HEK293 (cell line): Measurements from ENCODE around the gene CHD8.

Experiments
- CTCF ChIP-seq: fragments of 450-650 bp; formaldehyde crosslinking; IDR thresholded peaks from 2 replicates; pipeline ENCODE4 v1.5.1; 2016; ENCODE audit warnings: missing biosample characterization, missing genetic modification characterization
- KLF7 ChIP-seq: fragments of 450-650 bp; formaldehyde crosslinking; IDR thresholded peaks from 2 replicates; pipeline ENCODE4 v1.5.1; 2016; ENCODE audit warnings: missing biosample characterization, missing genetic modification characterization, borderline replicate concordance
- KLF8 ChIP-seq: fragments of 450-650 bp; formaldehyde crosslinking; IDR thresholded peaks from 2 replicates; pipeline ENCODE4 v1.5.1; 2016; ENCODE audit warnings: missing biosample characterization, missing genetic modification characterization
- OSR2 ChIP-seq: fragments of 450-650 bp; formaldehyde crosslinking; IDR thresholded peaks from 2 replicates; pipeline ENCODE4 v1.5.1; 2016; ENCODE audit warnings: missing biosample characterization, missing genetic modification characterization
- ZBTB11 ChIP-seq: fragments of 450-650 bp; formaldehyde crosslinking; conservative IDR thresholded peaks from 2 replicates; pipeline ENCODE4 v1.5.1; 2016; ENCODE audit warnings: low read depth, missing biosample characterization, missing genetic modification characterization
- ZBTB26 ChIP-seq: fragments of 450-650 bp; formaldehyde crosslinking; optimal IDR thresholded peaks from 2 replicates; pipeline ENCODE3; 2016; ENCODE audit warnings: missing biosample characterization, mild to moderate bottlenecking, missing genetic modification characterization
- ZEB2 ChIP-seq: fragments of 450-650 bp; formaldehyde crosslinking; IDR thresholded peaks from 2 replicates; pipeline ENCODE4 v1.5.1; 2016; ENCODE audit warnings: missing biosample characterization, missing genetic modification characterization
- ZNF174 ChIP-seq: fragments of 450-650 bp; formaldehyde crosslinking; IDR thresholded peaks from 2 replicates; pipeline ENCODE4 v1.5.0; 2017; ENCODE audit warnings: missing biosample characterization, mild to moderate bottlenecking, missing genetic modification characterization
- ZNF274 ChIP-seq, 2 experiments: fragments of 200-500 bp in 1 of 2; fragments of 450-650 bp in 1 of 2; sonication (Bioruptor generic) in 1 of 2; formaldehyde crosslinking in 1 of 2; IDR thresholded peaks; 2 replicates each; pipeline versions ENCODE4 v1.5.1 to v1.6.1; 2014 to 2016; ENCODE audit warnings: borderline replicate concordance in 1 of 2, inconsistent platforms in 1 of 2, low read length in 1 of 2, missing biosample characterization in 1 of 2, missing genetic modification characterization in 1 of 2
- ZNF394 ChIP-seq: fragments of 450-650 bp; formaldehyde crosslinking; IDR thresholded peaks from 2 replicates; pipeline ENCODE4 v1.5.1; 2016; ENCODE audit warnings: missing biosample characterization, missing genetic modification characterization, mild to moderate bottlenecking, moderate library complexity, borderline replicate concordance
- ZNF561 ChIP-seq: fragments of 450-650 bp; IDR thresholded peaks from 2 replicates; pipeline ENCODE4 v1.5.1; 2018; ENCODE audit warnings: missing biosample characterization, missing genetic modification characterization, borderline replicate concordance
- ZNF600 ChIP-seq: fragments of 450-650 bp; formaldehyde crosslinking; IDR thresholded peaks from 2 replicates; pipeline ENCODE4 v1.5.1; 2016; ENCODE audit warnings: missing biosample characterization, missing genetic modification characterization
- ZNF658 ChIP-seq: fragments of 450-650 bp; formaldehyde crosslinking; IDR thresholded peaks from 2 replicates; pipeline ENCODE4; 2016; ENCODE audit warnings: missing biosample characterization, missing genetic modification characterization
- ZNF660 ChIP-seq: fragments of 450-650 bp; IDR thresholded peaks from 2 replicates; pipeline ENCODE4 v1.5.1; 2018; ENCODE audit warnings: missing biosample characterization, mild to moderate bottlenecking, missing genetic modification characterization
- TF ChIP-seq, protein P1 (sequence below): fragments of 450-650 bp; formaldehyde crosslinking; IDR thresholded peaks from 2 replicates; pipeline ENCODE4 v1.5.1; 2016; ENCODE audit warnings: missing biosample characterization, missing genetic modification characterization
- TF ChIP-seq, protein P2 (sequence below): IDR thresholded peaks from 2 replicates; pipeline ENCODE4 v1.6.1; 2011; ENCODE audit warnings: mild to moderate bottlenecking, low read depth, low read length, borderline replicate concordance
- TF ChIP-seq, protein P3 (sequence below): fragments of 450-650 bp; formaldehyde crosslinking; IDR thresholded peaks from 2 replicates; pipeline ENCODE4 v1.5.1; 2016; ENCODE audit warnings: missing biosample characterization, missing genetic modification characterization
- TF ChIP-seq, protein P4 (sequence below): fragments of 450-650 bp; formaldehyde crosslinking; conservative IDR thresholded peaks from 2 replicates; pipeline ENCODE4 v1.5.1; 2016; ENCODE audit warnings: low read depth, missing biosample characterization, missing genetic modification characterization

CHD8 gene

DNA sequence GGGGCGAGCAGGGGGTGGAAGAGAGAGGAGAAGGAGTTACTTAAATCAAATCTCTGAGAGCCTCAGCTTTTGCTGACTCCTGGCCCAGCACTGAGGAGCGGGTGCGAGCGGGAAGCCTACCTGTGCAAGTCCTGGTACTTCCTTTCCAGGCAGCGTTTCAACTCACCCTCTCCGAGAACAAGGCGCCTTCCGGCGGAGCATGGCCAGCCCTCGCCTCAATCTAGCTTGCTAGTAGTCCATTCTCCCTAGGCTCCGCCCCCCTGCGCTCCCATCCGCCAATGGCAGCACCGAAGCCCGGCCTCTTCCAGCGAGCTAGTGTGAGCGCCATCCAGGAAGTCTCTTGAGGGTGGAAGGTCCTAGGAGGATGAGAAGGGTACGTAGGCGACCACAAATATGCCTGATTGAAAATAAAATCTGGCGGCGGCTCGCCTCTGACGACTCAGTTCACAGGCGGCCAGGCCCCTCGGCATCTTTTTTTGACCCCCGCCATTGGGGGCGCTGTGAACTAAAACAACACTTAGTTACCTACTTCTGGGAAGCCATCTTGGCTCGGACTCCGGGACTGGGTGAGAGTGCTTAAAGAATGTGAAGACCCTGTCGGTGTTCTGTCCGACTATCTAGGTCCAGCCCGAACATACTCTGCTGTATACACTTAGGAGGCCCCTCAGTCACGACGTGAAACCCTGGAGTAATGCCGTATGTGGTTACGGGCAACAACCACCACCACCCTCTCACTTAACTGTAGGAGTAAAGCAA is at the start of gene CHD8 (continued):
- TF ChIP-seq KLF8 (tag by site-specific recombination) (0 out of 2 replicates have a peak, but pooled peaks have one; percentile 22), ZNF394 (tag by site-specific recombination) (0 out of 2 replicates have a peak, but pooled peaks have one; percentile 18), OSR2 (tag by site-specific recombination) (no peak), ZNF600 (peak; percentile 24), ZNF174 (tag by site-specific recombination) (no peak), ZNF561 (tag by site-specific recombination) (0 out of 2 replicates have a peak, but pooled peaks have one; percentile 16), ZNF658 (tag by site-specific recombination) (no peak), ZBTB26 (peak; percentile 36), ZEB2 (tag by site-specific recombination) (peak; percentile 51), ZNF660 (tag by site-specific recombination) (peak; percentile 62; the same call in 1 of the 2 replicates), KLF7 (tag by site-specific recombination) (no peak), CTCF (tag by site-specific recombination) (peak; percentile 54; the same call in 1 of the 2 replicates), ZBTB11 (tag by site-specific recombination) (peak; percentile 73), ZNF274 (IDR thresholded peaks at IDR 0.05; ENCODE audit: low read length) (no peak), ZNF274 (tag by site-specific recombination; IDR thresholded peaks at IDR 0.05; ENCODE audit: borderline replicate concordance) (no peak)
- TF ChIP-seq, protein P1, sequence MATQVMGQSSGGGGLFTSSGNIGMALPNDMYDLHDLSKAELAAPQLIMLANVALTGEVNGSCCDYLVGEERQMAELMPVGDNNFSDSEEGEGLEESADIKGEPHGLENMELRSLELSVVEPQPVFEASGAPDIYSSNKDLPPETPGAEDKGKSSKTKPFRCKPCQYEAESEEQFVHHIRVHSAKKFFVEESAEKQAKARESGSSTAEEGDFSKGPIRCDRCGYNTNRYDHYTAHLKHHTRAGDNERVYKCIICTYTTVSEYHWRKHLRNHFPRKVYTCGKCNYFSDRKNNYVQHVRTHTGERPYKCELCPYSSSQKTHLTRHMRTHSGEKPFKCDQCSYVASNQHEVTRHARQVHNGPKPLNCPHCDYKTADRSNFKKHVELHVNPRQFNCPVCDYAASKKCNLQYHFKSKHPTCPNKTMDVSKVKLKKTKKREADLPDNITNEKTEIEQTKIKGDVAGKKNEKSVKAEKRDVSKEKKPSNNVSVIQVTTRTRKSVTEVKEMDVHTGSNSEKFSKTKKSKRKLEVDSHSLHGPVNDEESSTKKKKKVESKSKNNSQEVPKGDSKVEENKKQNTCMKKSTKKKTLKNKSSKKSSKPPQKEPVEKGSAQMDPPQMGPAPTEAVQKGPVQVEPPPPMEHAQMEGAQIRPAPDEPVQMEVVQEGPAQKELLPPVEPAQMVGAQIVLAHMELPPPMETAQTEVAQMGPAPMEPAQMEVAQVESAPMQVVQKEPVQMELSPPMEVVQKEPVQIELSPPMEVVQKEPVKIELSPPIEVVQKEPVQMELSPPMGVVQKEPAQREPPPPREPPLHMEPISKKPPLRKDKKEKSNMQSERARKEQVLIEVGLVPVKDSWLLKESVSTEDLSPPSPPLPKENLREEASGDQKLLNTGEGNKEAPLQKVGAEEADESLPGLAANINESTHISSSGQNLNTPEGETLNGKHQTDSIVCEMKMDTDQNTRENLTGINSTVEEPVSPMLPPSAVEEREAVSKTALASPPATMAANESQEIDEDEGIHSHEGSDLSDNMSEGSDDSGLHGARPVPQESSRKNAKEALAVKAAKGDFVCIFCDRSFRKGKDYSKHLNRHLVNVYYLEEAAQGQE (tag by site-specific recombination), result peak; percentile 39; the same call in 1 of the 2 replicates
- TF ChIP-seq, protein P2, sequence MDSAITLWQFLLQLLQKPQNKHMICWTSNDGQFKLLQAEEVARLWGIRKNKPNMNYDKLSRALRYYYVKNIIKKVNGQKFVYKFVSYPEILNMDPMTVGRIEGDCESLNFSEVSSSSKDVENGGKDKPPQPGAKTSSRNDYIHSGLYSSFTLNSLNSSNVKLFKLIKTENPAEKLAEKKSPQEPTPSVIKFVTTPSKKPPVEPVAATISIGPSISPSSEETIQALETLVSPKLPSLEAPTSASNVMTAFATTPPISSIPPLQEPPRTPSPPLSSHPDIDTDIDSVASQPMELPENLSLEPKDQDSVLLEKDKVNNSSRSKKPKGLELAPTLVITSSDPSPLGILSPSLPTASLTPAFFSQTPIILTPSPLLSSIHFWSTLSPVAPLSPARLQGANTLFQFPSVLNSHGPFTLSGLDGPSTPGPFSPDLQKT, result no peak
- TF ChIP-seq, protein P3, sequence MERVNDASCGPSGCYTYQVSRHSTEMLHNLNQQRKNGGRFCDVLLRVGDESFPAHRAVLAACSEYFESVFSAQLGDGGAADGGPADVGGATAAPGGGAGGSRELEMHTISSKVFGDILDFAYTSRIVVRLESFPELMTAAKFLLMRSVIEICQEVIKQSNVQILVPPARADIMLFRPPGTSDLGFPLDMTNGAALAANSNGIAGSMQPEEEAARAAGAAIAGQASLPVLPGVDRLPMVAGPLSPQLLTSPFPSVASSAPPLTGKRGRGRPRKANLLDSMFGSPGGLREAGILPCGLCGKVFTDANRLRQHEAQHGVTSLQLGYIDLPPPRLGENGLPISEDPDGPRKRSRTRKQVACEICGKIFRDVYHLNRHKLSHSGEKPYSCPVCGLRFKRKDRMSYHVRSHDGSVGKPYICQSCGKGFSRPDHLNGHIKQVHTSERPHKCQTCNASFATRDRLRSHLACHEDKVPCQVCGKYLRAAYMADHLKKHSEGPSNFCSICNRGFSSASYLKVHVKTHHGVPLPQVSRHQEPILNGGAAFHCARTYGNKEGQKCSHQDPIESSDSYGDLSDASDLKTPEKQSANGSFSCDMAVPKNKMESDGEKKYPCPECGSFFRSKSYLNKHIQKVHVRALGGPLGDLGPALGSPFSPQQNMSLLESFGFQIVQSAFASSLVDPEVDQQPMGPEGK, result peak; percentile 63
- TF ChIP-seq, protein P4, sequence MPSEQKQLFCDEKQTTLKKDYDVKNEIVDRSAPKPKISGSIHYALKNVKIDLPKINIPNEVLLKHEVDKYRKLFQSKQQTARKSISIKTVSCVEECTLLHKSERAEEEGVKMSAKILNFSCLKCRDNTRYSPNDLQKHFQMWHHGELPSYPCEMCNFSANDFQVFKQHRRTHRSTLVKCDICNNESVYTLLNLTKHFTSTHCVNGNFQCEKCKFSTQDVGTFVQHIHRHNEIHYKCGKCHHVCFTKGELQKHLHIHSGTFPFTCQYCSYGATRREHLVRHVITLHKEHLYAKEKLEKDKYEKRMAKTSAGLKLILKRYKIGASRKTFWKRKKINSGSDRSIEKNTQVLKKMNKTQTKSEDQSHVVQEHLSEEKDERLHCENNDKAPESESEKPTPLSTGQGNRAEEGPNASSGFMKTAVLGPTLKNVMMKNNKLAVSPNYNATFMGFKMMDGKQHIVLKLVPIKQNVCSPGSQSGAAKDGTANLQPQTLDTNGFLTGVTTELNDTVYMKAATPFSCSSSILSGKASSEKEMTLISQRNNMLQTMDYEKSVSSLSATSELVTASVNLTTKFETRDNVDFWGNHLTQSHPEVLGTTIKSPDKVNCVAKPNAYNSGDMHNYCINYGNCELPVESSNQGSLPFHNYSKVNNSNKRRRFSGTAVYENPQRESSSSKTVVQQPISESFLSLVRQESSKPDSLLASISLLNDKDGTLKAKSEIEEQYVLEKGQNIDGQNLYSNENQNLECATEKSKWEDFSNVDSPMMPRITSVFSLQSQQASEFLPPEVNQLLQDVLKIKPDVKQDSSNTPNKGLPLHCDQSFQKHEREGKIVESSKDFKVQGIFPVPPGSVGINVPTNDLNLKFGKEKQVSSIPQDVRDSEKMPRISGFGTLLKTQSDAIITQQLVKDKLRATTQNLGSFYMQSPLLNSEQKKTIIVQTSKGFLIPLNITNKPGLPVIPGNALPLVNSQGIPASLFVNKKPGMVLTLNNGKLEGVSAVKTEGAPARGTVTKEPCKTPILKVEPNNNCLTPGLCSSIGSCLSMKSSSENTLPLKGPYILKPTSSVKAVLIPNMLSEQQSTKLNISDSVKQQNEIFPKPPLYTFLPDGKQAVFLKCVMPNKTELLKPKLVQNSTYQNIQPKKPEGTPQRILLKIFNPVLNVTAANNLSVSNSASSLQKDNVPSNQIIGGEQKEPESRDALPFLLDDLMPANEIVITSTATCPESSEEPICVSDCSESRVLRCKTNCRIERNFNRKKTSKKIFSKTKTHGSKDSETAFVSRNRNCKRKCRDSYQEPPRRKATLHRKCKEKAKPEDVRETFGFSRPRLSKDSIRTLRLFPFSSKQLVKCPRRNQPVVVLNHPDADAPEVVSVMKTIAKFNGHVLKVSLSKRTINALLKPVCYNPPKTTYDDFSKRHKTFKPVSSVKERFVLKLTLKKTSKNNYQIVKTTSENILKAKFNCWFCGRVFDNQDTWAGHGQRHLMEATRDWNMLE (tag by site-specific recombination), result peak; percentile 54
